Liver (tissue), 9 donors: ENCODE measurements around the gene OR6K6. TPM values are rescaled to one million over a fixed set of nuclear protein-coding genes. Genes with fewer than 3 reads are reported as not detected.

Experiments
- DNase-seq: peaks from one replicate; pipeline ENCODE4 v3.0.0-alpha.2; 2017; ENCODE audit warnings: low spot score
- H3K27ac ChIP-seq, 2 donors: one replicate each; pipeline ENCODE4 v1.7.0; 2013; ENCODE audit warnings: inconsistent platforms in 2 of 2, low read length in 2 of 2, control low read depth in 1 of 2, low read depth in 1 of 2, mild to moderate bottlenecking in 1 of 2
- H3K27me3 ChIP-seq, 4 donors: one replicate each; pipeline versions ENCODE4 v1.6.1 to v1.7.0; 2013; ENCODE audit warnings: low read length in 3 of 4, inconsistent platforms in 1 of 4, mild to moderate bottlenecking in 1 of 4, moderate library complexity in 1 of 4; ENCODE audit not compliant: control insufficient read depth in 4 of 4, insufficient read depth in 4 of 4
- H3K36me3 ChIP-seq, 4 donors: one replicate each; pipeline versions ENCODE4 v1.6.1 to v1.7.0; 2013; ENCODE audit warnings: low read length in 3 of 4, mild to moderate bottlenecking in 3 of 4, low read depth in 1 of 4, moderate library complexity in 1 of 4; ENCODE audit not compliant: control insufficient read depth in 4 of 4, insufficient read depth in 3 of 4
- H3K4me1 ChIP-seq, 4 donors: one replicate each; pipeline versions ENCODE4 v1.6.1 to v1.7.0; 2013; ENCODE audit warnings: low read length in 3 of 4, mild to moderate bottlenecking in 3 of 4, moderate library complexity in 1 of 4; ENCODE audit not compliant: control insufficient read depth in 4 of 4, insufficient read depth in 4 of 4
- H3K4me3 ChIP-seq, 3 donors: one replicate each; pipeline versions ENCODE4 v1.6.1 to v1.7.0; 2013; ENCODE audit warnings: low read length in 3 of 3, control low read depth in 1 of 3, low read depth in 1 of 3, mild to moderate bottlenecking in 1 of 3
- H3K9ac ChIP-seq, 2 donors: one replicate each; pipeline ENCODE4 v1.7.0; 2013; ENCODE audit warnings: low read length in 2 of 2, mild to moderate bottlenecking in 2 of 2, moderate library complexity in 2 of 2, control low read depth in 1 of 2, low read depth in 1 of 2
- H3K9me3 ChIP-seq, 4 donors: one replicate each; pipeline versions ENCODE4 v1.6.1 to v1.7.0; 2013; ENCODE audit warnings: low read length in 3 of 4; ENCODE audit not compliant: control insufficient read depth in 4 of 4
- ATF3 ChIP-seq: IDR thresholded peaks from 2 replicates; pipeline ENCODE4 v1.6.1; 2016; ENCODE audit warnings: antibody characterized with exemption
- CTCF ChIP-seq: fragments of 150-350 bp; IDR thresholded peaks from 2 replicates; pipeline ENCODE4 v1.5.1; 2017; ENCODE audit warnings: improper control_type of control experiment, low read depth, low read length; ENCODE audit not compliant: missing input control
- EGR1 ChIP-seq, 2 donors: IDR thresholded peaks; 2 replicates each; pipeline ENCODE4 v1.6.1; 2016 to 2018; ENCODE audit warnings: antibody characterized with exemption in 2 of 2, low read depth in 2 of 2
- FOXA1 ChIP-seq: IDR thresholded peaks from 2 replicates; pipeline ENCODE4 v1.6.1; 2016; ENCODE audit warnings: antibody characterized with exemption
- FOXA2 ChIP-seq: IDR thresholded peaks from 2 replicates; pipeline ENCODE4 v1.6.1; 2016; ENCODE audit warnings: antibody characterized with exemption
- GABPA ChIP-seq, 2 donors: IDR thresholded peaks in 1 of 2; conservative IDR thresholded peaks in 1 of 2; 2 replicates each; pipeline ENCODE4 v1.6.1; 2016; ENCODE audit warnings: antibody characterized with exemption in 2 of 2, mild to moderate bottlenecking in 1 of 2, moderate library complexity in 1 of 2
- HNF4A ChIP-seq, 2 donors: conservative IDR thresholded peaks; 2 replicates each; pipeline ENCODE4 v1.6.1; 2016; ENCODE audit warnings: antibody characterized with exemption in 2 of 2, mild to moderate bottlenecking in 2 of 2
- HNF4G ChIP-seq: IDR thresholded peaks from 2 replicates; pipeline ENCODE4 v1.6.1; 2016; ENCODE audit warnings: antibody characterized with exemption
- JUND ChIP-seq, 2 donors: IDR thresholded peaks; 2 replicates each; pipeline ENCODE4 v1.6.1; 2016; ENCODE audit warnings: antibody characterized with exemption in 2 of 2
- NR2F2 ChIP-seq: IDR thresholded peaks from 2 replicates; pipeline ENCODE4 v1.6.1; 2016; ENCODE audit warnings: antibody characterized with exemption
- RAD21 ChIP-seq, 2 donors: IDR thresholded peaks; 2 replicates each; pipeline ENCODE4 v1.6.1; 2016; ENCODE audit warnings: antibody characterized with exemption in 2 of 2, mild to moderate bottlenecking in 2 of 2
- REST ChIP-seq: IDR thresholded peaks from 2 replicates; pipeline ENCODE4 v1.6.1; 2016; ENCODE audit warnings: antibody characterized with exemption, mild to moderate bottlenecking
- RXRA ChIP-seq, 2 donors: IDR thresholded peaks; 2 replicates each; pipeline ENCODE4 v1.6.1; 2017 to 2018; ENCODE audit warnings: antibody characterized with exemption in 2 of 2, mild to moderate bottlenecking in 1 of 2
- SP1 ChIP-seq: IDR thresholded peaks from 2 replicates; pipeline ENCODE4 v1.6.1; 2018; ENCODE audit warnings: antibody characterized with exemption, mild to moderate bottlenecking
- TAF1 ChIP-seq: conservative IDR thresholded peaks from 2 replicates; pipeline ENCODE4 v1.6.1; 2016; ENCODE audit warnings: antibody characterized with exemption, mild to moderate bottlenecking
- YY1 ChIP-seq: IDR thresholded peaks from 2 replicates; pipeline ENCODE4 v1.6.1; 2016; ENCODE audit warnings: antibody characterized with exemption, mild to moderate bottlenecking
- WGBS: extraction: QIAGEN DNeasy Blood & Tissue Kit; methylation state at CpG from one replicate; pipeline ENCODE4 v1.1.7; 2013; 5-methylcytosine and 5-hydroxymethylcytosine counted together
- polyA plus RNA-seq, 2 donors: library from polyadenylated mRNA; stranded (reverse) in 1 of 2; unstranded in 1 of 2; fragments of 200-250 nt in 1 of 2; fragments of >200 nt in 1 of 2; fragmentation: Nextera tagmentation in 1 of 2; extraction: Ambion mirVana in 1 of 2; gene quantifications; one replicate each; pipeline versions ENCODE4 v1.2.1 to v1.2.3, GENCODE V29; 2013 to 2015
- total RNA-seq, 2 donors: library from RNA; depleted of rRNA; stranded (reverse); fragments of >200 nt; gene quantifications; one replicate each; pipeline ENCODE4 v1.2.3, GENCODE V29; 2014
- TF ChIP-seq, protein P1 (sequence below): IDR thresholded peaks from 2 replicates; pipeline ENCODE4 v1.6.1; 2016; ENCODE audit warnings: antibody characterized with exemption
- TF ChIP-seq, protein P2 (sequence below): IDR thresholded peaks from 2 replicates; pipeline ENCODE4 v1.6.1; 2016; ENCODE audit warnings: antibody characterized with exemption
- donor health status: healthy.
- donor health status: healthy.
- donor health status: healthy.
- donor health status: healthy.
- donor health status: healthy.

OR6K6 gene
- total and polyA plus RNA-seq, 4 donors = not detected

GRCh38 chr1:158752155-158752712, 2.3 kb upstream of the OR6K6 start:
- Histone ChIP-seq H3K4me1 (no peaks in the 10 kb centered on the region), H3K27ac (no peak overlapping the region), H3K9me3 (peaks cover 0 to 2% (median 0%) of the 10 kb centered on the region in 4 donors), H3K27me3 (peaks cover 0 to under 1% (median 0%) of the 10 kb centered on the region in 4 donors), H3K9ac (no peak overlapping the region), H3K4me3 (no peak overlapping the region), H3K36me3 (no peaks in the 10 kb centered on the region)
- no peak for DNase-seq
- no peak for TF ChIP-seq HNF4G
- no peak for TF ChIP-seq JUND (IDR thresholded peaks at IDR 0.05)
- TF ChIP-seq HNF4A (conservative IDR thresholded peaks at IDR 0.05) = no peak
- no peak for TF ChIP-seq TAF1
- no peak for TF ChIP-seq SP1
- 85% methylated on average over 9 of the region's 9 CpGs for whole genome bisulfite sequencing

DNA sequence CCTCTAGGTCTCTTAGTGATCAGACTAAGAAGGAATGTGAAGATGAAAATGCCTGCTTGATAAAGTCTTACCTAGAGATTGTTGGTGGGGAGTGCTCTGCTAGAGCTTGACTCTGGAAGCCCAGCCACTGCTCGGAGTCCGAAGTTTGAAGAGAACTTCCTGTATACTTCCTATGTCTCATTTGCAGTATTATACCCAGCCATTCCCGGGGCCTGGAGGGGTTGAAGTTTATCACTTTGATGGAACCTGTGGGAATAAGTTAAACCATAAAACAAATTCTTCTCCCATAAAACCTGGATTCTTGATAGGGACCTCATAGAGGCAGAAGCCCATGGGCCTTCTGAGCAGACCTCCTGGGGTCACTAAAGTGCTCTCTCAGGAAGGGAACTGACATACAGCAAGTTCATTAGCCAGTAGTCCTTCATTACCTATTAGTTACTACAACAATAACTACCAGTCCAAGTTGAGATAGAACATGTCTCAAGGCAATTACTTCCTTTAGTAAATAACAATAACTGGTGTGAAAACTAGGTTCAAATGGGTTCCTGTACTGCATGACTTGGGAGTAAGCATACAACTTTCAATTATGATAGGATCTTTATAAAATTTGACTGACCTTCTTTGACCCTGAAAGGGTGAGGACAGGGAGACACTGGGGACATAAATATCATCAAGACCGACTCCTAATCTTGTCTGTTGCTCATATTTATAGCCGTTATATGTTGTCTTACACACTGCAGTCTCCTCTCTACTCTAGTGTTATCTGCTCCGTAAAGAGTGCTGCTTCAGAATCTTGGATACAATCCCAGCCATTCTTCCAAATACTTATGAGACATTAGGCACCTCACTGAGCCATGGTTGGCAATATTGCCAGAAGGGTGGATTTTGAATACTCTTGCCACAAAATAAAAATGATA, 17.7 kb downstream of the OR6K6 start, which contains the start of gene OR6N1:
TSS of gene OR6N1 (minus strand) at position 246 of the 917 bp plus-strand sequence. CDS start 5,513 bp downstream, outside the sequence.
- Histone ChIP-seq H3K36me3 (no peaks in the 10 kb centered on the region), H3K9ac (no peak within 1 kb of the TSS), H3K27me3 (peaks cover 0 to 3% (median 0%) of the 10 kb centered on the region in 4 donors), H3K9me3 (no peaks in the 10 kb centered on the region), H3K4me3 (no peak within 1 kb of the TSS), H3K4me1 (no peaks in the 10 kb centered on the region), H3K27ac (no peak within 1 kb of the TSS)
- WGBS = 59% methylated on average over 6 of the region's 6 CpGs
- TF ChIP-seq ATF3 = no peak
- TF ChIP-seq, protein P1, sequence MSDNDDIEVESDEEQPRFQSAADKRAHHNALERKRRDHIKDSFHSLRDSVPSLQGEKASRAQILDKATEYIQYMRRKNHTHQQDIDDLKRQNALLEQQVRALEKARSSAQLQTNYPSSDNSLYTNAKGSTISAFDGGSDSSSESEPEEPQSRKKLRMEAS = no peak
- no peak for TF ChIP-seq SP1
- TF ChIP-seq YY1 = no peak
- no peak for TF ChIP-seq HNF4A (conservative IDR thresholded peaks at IDR 0.05)
- TF ChIP-seq GABPA (IDR thresholded peaks at IDR 0.05 in 1 of 2, conservative IDR thresholded peaks at IDR 0.05 in 1 of 2) = no peak
- DNase-seq = no peak

DNA sequence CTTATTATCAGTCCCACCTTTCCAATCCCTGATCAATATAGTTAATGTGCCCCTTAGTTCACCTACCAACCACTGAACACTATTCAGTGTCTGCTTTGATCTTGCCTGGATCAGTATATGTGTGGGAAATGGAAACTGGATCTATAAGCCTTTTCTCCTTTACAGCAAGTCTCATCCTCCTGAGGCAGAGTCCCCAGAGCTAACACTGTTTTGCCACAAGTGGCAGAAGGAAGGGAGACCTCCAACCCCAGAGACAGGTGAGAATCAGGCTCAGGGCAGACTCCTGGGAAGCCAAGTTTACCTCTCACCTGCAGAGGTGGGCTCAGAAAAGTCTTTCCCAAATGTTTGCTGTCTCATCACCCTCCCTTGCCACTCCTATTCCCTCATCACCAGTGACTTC, 26.6 kb downstream of the OR6K6 start, which contains the start of gene OR6N2:
TSS of gene OR6N2 (minus strand) at position 101 of the 400 bp plus-strand sequence. CDS start 3,569 bp downstream, outside the sequence.
- no peaks in the 10 kb centered on the region for H3K36me3 ChIP-seq
- no peaks in the 10 kb centered on the region for H3K9me3 ChIP-seq
- DNase-seq = no peak
- no peak within 1 kb of the TSS for H3K9ac ChIP-seq
- H3K27me3 ChIP-seq = no peaks in the 10 kb centered on the region
- H3K4me1 ChIP-seq = no peaks in the 10 kb centered on the region
- no peak within 1 kb of the TSS for H3K4me3 ChIP-seq
- no peak within 1 kb of the TSS for H3K27ac ChIP-seq
- TF ChIP-seq SP1 (no peak), GABPA (IDR thresholded peaks at IDR 0.05 in 1 of 2, conservative IDR thresholded peaks at IDR 0.05 in 1 of 2) (no peak), NR2F2 (no peak), YY1 (no peak), RAD21 (IDR thresholded peaks at IDR 0.05) (no peak), TAF1 (no peak), CTCF (no peak), REST (no peak), FOXA1 (no peak), HNF4G (no peak), HNF4A (conservative IDR thresholded peaks at IDR 0.05) (no peak), RXRA (IDR thresholded peaks at IDR 0.05) (no peak), FOXA2 (no peak), EGR1 (IDR thresholded peaks at IDR 0.05; ENCODE audit: low read depth in 2 of 2) (no peak), JUND (IDR thresholded peaks at IDR 0.05) (no peak)
- TF ChIP-seq, protein P2, sequence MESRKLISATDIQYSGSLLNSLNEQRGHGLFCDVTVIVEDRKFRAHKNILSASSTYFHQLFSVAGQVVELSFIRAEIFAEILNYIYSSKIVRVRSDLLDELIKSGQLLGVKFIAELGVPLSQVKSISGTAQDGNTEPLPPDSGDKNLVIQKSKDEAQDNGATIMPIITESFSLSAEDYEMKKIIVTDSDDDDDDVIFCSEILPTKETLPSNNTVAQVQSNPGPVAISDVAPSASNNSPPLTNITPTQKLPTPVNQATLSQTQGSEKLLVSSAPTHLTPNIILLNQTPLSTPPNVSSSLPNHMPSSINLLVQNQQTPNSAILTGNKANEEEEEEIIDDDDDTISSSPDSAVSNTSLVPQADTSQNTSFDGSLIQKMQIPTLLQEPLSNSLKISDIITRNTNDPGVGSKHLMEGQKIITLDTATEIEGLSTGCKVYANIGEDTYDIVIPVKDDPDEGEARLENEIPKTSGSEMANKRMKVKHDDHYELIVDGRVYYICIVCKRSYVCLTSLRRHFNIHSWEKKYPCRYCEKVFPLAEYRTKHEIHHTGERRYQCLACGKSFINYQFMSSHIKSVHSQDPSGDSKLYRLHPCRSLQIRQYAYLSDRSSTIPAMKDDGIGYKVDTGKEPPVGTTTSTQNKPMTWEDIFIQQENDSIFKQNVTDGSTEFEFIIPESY = no peak
- TF ChIP-seq, protein P1 = no peak
